Measurements from ENCODE around the gene LRP1B.

LRP1B gene

DNA sequence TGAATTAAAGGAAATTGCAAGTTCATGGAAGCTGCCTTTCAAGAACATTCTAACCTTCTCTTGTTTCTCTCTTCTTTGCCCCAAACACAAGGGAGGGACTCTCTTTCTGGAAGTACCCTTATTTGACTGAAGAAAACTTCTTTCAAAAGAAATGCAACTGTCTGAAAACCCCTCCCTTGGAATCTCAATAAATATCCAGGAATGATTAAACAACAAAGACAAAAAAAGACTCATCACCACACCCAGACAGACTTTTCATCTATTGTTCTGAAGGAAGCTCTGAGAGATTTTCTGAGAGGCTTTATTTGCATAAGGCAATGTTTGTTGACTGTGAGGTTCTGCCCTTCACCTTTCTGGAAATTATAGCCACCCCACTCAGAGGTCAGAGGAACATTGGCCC lies 1260.9 kb downstream of the LRP1B start:
- Histone ChIP-seq H3K9me3 (no peaks in the 10 kb centered on the region), H3K4me1 (no peaks in the 10 kb centered on the region), H3K4me3 (ENCODE audit: low read depth, low read length) (no peak overlapping the region), H3K27me3 (no peaks in the 10 kb centered on the region), H3K36me3 (no peaks in the 10 kb centered on the region)
- no peak for DNase-seq
- TF ChIP-seq, protein P1, sequence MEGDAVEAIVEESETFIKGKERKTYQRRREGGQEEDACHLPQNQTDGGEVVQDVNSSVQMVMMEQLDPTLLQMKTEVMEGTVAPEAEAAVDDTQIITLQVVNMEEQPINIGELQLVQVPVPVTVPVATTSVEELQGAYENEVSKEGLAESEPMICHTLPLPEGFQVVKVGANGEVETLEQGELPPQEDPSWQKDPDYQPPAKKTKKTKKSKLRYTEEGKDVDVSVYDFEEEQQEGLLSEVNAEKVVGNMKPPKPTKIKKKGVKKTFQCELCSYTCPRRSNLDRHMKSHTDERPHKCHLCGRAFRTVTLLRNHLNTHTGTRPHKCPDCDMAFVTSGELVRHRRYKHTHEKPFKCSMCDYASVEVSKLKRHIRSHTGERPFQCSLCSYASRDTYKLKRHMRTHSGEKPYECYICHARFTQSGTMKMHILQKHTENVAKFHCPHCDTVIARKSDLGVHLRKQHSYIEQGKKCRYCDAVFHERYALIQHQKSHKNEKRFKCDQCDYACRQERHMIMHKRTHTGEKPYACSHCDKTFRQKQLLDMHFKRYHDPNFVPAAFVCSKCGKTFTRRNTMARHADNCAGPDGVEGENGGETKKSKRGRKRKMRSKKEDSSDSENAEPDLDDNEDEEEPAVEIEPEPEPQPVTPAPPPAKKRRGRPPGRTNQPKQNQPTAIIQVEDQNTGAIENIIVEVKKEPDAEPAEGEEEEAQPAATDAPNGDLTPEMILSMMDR (IDR thresholded peaks at IDR 0.05; ENCODE audit: low read depth, low read length) = no peak

DNA sequence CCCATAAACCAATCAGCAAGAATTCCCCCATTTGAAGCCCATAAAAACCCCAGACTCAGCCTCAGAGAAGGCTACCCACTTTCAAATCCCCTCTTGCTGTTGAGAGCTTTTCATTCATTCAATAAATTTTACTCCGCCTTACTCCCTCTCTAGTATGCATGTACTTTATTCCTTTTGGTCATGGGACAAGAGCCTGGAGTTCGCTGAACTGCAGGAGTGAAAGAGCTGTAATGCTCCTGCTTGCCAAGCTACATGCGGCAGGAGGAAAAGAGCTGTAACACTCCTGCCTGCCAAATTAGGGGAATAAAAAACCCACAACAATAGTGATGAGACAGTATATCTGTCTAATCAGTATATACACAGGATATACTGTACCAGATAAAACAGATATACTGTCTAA lies 1261.7 kb downstream of the LRP1B start:
- no peak for DNase-seq
- Histone ChIP-seq H3K27me3 (no peaks in the 10 kb centered on the region), H3K4me1 (no peaks in the 10 kb centered on the region), H3K4me3 (ENCODE audit: low read depth, low read length) (no peak overlapping the region), H3K9me3 (no peaks in the 10 kb centered on the region), H3K36me3 (no peaks in the 10 kb centered on the region)
- TF ChIP-seq, protein P1 (IDR thresholded peaks at IDR 0.05; ENCODE audit: low read depth, low read length) = no peak

DNA sequence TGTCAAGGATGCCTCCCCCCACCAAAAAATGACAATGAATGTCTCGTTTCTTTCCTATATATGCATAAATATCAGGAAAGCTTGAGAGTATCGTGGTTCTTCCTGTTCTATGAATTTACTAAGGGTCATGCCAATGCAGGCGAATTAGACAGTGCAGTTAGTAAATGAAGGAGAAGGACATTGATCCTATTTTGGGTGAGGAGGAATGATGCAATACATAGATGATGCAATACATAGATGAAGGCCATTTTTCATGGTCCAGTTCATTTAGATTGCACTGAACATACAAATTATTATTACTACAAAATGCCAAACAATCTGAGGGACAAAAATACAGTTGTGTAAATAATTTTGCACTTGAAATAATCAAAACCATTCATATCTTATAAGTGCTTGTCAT lies 1265.0 kb downstream of the LRP1B start:
- Histone ChIP-seq H3K4me3 (ENCODE audit: low read depth, low read length) (no peak overlapping the region), H3K4me1 (no peaks in the 10 kb centered on the region), H3K36me3 (no peaks in the 10 kb centered on the region), H3K9me3 (no peaks in the 10 kb centered on the region), H3K27me3 (no peaks in the 10 kb centered on the region)
- TF ChIP-seq, protein P1 (IDR thresholded peaks at IDR 0.05; ENCODE audit: low read depth, low read length) = no peak
- no peak for DNase-seq

DNA sequence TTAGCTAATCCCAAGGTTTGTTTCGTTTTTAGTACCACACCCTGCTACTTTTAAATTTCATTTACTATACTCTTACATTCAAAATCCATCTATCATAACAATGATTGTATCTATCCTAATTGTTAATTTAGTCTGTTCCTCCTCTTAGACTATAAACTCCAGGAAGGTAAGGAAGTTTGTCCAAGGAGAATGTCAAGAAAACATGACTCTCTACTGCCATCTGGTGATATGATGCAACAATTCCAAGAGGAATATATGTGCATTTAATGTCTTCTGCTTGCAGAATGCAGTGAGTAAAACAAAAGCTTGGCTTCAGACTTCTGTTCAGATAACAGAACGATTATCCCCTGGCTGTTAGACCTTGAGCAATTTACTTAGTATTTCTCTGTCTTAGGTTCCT lies 1267.1 kb downstream of the LRP1B start:
- H3K9me3 ChIP-seq = no peaks in the 10 kb centered on the region
- H3K27me3 ChIP-seq = no peaks in the 10 kb centered on the region
- H3K4me3 ChIP-seq (ENCODE audit: low read depth, low read length) = no peak overlapping the region
- TF ChIP-seq, protein P1 (IDR thresholded peaks at IDR 0.05; ENCODE audit: low read depth, low read length) = peak; percentile 36
- H3K36me3 ChIP-seq = no peaks in the 10 kb centered on the region
- no peaks in the 10 kb centered on the region for H3K4me1 ChIP-seq
- no peak for DNase-seq

DNA sequence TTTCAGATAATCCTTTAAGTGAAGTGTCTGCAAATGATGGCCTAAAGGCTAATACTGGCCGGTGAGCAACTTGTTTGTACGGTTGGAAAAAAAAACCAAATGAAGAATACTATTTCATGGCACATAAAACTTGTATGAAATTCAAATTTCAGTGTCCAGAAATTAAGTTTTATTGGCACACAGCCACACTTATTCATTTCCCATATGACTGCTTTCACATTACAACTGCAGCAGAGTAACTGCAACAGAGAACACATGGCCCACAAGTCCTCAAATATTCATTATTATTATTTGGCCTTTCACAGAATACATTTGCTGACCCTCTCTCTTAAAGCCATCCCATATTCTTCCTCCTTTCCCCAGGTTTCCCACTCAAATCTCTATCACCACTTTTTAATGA lies 1268.6 kb downstream of the LRP1B start:
- Histone ChIP-seq H3K4me3 (ENCODE audit: low read depth, low read length) (no peak overlapping the region), H3K27me3 (no peaks in the 10 kb centered on the region), H3K9me3 (no peaks in the 10 kb centered on the region), H3K36me3 (no peaks in the 10 kb centered on the region), H3K4me1 (no peaks in the 10 kb centered on the region)
- no peak for DNase-seq
- TF ChIP-seq, protein P1 (IDR thresholded peaks at IDR 0.05; ENCODE audit: low read depth, low read length) = no peak

DNA sequence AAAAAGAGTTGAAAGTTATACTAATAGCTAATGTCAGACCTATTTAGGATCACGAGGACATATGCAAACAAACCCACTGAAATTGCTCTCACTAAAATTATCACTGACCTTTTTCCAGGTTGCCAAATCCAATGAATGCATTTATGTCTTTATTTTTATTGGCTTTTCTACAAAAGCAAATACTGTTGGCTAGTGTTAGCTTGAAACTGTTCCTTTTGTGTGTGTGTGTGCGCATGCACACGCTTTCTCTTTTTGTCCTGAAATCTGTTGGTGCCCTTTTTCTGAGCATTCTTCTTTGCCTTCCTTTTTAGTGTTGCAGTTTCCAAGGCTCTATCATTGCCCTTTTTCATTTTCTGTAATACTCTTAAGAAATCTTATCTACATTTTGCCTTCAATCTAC lies 1269.2 kb downstream of the LRP1B start:
- TF ChIP-seq, protein P1 (IDR thresholded peaks at IDR 0.05; ENCODE audit: low read depth, low read length) = no peak
- H3K36me3 ChIP-seq = no peaks in the 10 kb centered on the region
- H3K4me1 ChIP-seq = no peaks in the 10 kb centered on the region
- H3K4me3 ChIP-seq (ENCODE audit: low read depth, low read length) = no peak overlapping the region
- H3K27me3 ChIP-seq = no peaks in the 10 kb centered on the region
- H3K9me3 ChIP-seq = no peaks in the 10 kb centered on the region
- no peak for DNase-seq
